ENCODE data around the gene COG5.

The COG5 gene

DNA sequence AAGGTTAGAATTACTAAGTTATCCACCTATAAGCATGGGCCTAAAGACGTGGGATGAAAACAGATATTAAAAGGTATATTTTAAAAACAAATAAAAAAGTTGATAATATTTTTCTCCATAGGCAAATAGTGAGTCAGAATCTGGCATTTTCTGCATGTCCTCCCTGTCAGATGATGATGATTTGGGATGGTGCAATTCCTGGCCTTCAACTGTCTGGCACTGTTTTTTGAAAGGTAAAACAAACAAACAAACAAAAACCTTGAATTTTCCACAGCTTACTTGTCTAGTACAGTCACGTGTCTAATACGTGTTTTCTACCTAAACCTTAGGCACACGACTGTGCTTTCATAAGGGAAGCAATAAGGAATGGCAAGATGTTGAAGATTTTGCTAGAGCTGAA, 377.5 kb downstream of the COG5 start:
- no peak for TF ChIP-seq TAF1 (IDR thresholded peaks at IDR 0.05; ENCODE audit: borderline replicate concordance, insufficient read depth, low read length)

DNA sequence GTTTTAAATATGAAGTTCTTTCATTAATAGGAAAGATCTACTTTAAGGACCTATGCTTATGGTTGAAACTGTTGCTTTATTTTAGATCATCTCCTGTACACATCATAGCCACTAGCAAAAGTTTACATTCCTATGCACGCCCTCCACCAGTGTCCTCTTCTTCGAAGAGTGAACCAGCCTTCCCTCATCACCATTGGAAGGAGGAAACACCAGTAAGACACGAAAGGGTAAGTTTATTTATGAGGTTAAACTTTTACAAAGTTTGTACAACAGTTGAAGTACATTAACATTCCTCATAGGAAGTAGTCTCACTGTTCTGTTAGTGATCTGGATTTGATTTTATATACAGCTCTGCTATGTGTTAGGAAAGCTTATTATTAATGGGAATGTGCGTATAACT, 378.0 kb downstream of the COG5 start:
- TF ChIP-seq POLR2AphosphoS5 (IDR thresholded peaks at IDR 0.05; ENCODE audit: low read depth, low read length) (no peak), SIN3A (IDR thresholded peaks at IDR 0.05; ENCODE audit: borderline replicate concordance, insufficient read depth, low read length) (no peak), FOXP2 (optimal IDR thresholded peaks at IDR 0.05; ENCODE audit: borderline replicate concordance, extremely low read depth, extremely low read length, insufficient read depth) (no peak), TAF1 (IDR thresholded peaks at IDR 0.05; ENCODE audit: borderline replicate concordance, insufficient read depth, low read length) (no peak)
- TF ChIP-seq, protein P1, sequence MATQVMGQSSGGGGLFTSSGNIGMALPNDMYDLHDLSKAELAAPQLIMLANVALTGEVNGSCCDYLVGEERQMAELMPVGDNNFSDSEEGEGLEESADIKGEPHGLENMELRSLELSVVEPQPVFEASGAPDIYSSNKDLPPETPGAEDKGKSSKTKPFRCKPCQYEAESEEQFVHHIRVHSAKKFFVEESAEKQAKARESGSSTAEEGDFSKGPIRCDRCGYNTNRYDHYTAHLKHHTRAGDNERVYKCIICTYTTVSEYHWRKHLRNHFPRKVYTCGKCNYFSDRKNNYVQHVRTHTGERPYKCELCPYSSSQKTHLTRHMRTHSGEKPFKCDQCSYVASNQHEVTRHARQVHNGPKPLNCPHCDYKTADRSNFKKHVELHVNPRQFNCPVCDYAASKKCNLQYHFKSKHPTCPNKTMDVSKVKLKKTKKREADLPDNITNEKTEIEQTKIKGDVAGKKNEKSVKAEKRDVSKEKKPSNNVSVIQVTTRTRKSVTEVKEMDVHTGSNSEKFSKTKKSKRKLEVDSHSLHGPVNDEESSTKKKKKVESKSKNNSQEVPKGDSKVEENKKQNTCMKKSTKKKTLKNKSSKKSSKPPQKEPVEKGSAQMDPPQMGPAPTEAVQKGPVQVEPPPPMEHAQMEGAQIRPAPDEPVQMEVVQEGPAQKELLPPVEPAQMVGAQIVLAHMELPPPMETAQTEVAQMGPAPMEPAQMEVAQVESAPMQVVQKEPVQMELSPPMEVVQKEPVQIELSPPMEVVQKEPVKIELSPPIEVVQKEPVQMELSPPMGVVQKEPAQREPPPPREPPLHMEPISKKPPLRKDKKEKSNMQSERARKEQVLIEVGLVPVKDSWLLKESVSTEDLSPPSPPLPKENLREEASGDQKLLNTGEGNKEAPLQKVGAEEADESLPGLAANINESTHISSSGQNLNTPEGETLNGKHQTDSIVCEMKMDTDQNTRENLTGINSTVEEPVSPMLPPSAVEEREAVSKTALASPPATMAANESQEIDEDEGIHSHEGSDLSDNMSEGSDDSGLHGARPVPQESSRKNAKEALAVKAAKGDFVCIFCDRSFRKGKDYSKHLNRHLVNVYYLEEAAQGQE (IDR thresholded peaks at IDR 0.05; ENCODE audit: insufficient read depth in 1 of 2, low read depth in 2 of 2, low read length in 2 of 2), result no peak

DNA sequence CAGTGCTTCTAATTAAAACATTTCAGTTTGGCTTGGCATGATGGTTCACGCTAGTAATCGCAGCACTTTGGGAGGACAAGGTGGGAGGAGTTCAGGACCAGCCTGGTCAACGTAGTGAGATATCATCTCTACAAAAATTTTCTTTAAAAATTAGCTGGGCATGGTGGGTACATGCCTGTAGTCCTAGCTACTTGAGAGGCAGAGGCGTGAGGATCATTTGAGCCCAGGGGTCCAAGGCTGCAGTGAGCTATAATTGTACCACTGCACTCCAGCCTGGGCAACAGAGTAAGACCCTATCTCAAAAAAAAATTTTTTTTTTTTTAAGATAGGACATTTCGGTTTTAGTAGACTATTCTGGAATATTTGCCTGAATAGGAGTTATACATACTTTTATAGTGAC, 382.5 kb downstream of the COG5 start:
- TF ChIP-seq POLR2AphosphoS5 (IDR thresholded peaks at IDR 0.05; ENCODE audit: low read depth, low read length), result no peak
- TF ChIP-seq, protein P1 (IDR thresholded peaks at IDR 0.05; ENCODE audit: insufficient read depth in 1 of 2, low read depth in 2 of 2, low read length in 2 of 2), result no peak
- TF ChIP-seq SIN3A (IDR thresholded peaks at IDR 0.05; ENCODE audit: borderline replicate concordance, insufficient read depth, low read length), result no peak
- TF ChIP-seq TAF1 (IDR thresholded peaks at IDR 0.05; ENCODE audit: borderline replicate concordance, insufficient read depth, low read length), result no peak
- no peak for TF ChIP-seq FOXP2 (optimal IDR thresholded peaks at IDR 0.05; ENCODE audit: borderline replicate concordance, extremely low read depth, extremely low read length, insufficient read depth)

DNA sequence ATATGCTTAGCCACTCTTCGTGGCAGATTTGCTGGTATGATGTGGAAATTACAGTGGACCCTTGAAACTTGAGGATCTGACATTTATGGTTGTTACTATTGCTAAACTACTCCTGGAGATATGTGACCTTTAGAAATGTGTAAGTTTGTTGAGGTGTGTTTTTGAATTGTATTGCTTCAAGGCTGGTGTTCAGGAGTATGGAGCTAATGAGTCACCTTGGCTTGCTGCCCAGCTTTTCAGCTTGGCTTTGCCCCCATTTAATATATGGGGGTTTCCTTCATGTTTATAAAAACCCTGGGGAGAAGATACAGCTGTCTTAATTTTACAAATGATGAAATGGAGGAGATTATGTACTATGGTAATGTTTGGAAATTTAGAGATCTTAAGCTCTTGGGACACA, 383.3 kb downstream of the COG5 start:
- no peak for TF ChIP-seq SIN3A (IDR thresholded peaks at IDR 0.05; ENCODE audit: borderline replicate concordance, insufficient read depth, low read length)
- TF ChIP-seq, protein P1 (IDR thresholded peaks at IDR 0.05; ENCODE audit: insufficient read depth in 1 of 2, low read depth in 2 of 2, low read length in 2 of 2), result 0 out of 4 replicates have a peak, but pooled peaks of 1 of the 2 experiments have one; percentile 9
- TF ChIP-seq POLR2AphosphoS5 (IDR thresholded peaks at IDR 0.05; ENCODE audit: low read depth, low read length), result no peak
- no peak for TF ChIP-seq TAF1 (IDR thresholded peaks at IDR 0.05; ENCODE audit: borderline replicate concordance, insufficient read depth, low read length)
- TF ChIP-seq FOXP2 (optimal IDR thresholded peaks at IDR 0.05; ENCODE audit: borderline replicate concordance, extremely low read depth, extremely low read length, insufficient read depth), result no peak

DNA sequence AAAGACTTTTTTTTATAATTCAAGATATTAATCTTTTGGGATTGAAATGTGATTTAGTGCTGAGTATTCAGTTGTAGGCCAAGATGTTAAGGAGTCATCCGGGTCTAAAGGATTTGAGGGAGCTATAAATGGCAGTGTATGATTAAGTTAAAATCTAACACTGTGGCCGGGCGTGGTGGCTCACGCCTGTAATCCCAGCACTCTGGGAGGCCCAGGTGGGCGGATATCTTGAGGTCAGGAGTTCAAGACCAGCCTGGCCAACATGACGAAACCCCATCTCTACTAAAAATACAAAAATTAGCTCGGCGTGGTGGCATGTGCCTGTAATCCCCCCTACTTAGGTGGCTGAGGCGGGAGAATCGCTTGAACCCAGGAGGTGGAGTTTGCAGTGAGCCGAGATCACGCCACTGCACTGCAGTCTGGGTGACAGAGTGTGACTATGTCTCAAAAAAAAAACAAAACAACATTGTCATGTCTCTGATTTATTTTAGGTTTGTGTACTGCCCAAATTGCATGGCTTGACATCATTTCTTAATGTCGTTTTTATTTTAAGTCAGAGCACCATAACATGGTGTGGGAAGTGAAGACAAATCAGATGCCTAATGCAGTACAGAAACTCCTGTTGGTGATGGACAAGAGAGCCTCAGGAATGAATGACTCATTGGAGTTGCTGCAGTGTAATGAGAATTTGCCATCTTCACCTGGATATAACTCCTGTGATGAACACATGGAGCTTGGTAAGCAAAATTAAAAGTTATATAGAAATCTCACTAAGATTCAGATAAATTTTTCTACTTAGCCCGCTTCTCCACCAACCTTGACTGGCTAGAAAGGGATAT, 384.2 kb downstream of the COG5 start:
- TF ChIP-seq TAF1 (IDR thresholded peaks at IDR 0.05; ENCODE audit: borderline replicate concordance, insufficient read depth, low read length) (no peak), FOXP2 (optimal IDR thresholded peaks at IDR 0.05; ENCODE audit: borderline replicate concordance, extremely low read depth, extremely low read length, insufficient read depth) (no peak), SIN3A (IDR thresholded peaks at IDR 0.05; ENCODE audit: borderline replicate concordance, insufficient read depth, low read length) (no peak), POLR2AphosphoS5 (IDR thresholded peaks at IDR 0.05; ENCODE audit: low read depth, low read length) (no peak)
- TF ChIP-seq, protein P1 (IDR thresholded peaks at IDR 0.05; ENCODE audit: insufficient read depth in 1 of 2, low read depth in 2 of 2, low read length in 2 of 2), result no peak

All from PFSK-1 (cell line).